Panc1 (cell line): ENCODE measurements around the gene AKAP13. TPM values are rescaled to one million over a fixed set of nuclear protein-coding genes. Genes with fewer than 3 reads are reported as not detected.

Experiments used
- ATAC-seq: fragments of 200-7000 bp; cut with Tn5 transposase; 2 replicates; pipeline ENCODE4 v1.9.1; 2020; ENCODE audit warnings: mild to moderate bottlenecking, moderate library complexity
- BruUV-seq: library from RNA; stranded (reverse); fragments of 400-500 nt; replicated peaks from 2 replicates; lab custom pipeline; 2021; lab: Mats Ljungman, UMichigan
- CTCF ChIA-PET: fragments of 300-600 bp; sonication (Branson Sonifier 250); formaldehyde crosslinking; loops from one replicate; lab custom pipeline; 2022; ENCODE audit warnings: antibody characterized with exemption; lab: Charles Lee
- POLR2A ChIA-PET: fragments of 300-600 bp; sonication (Branson Sonifier 250); formaldehyde crosslinking; loops from one replicate; lab custom pipeline; 2022; ENCODE audit warnings: antibody characterized with exemption; lab: Charles Lee
- DNase-seq: peaks from one replicate; pipeline ENCODE4 v3.0.0-alpha.2; 2010; ENCODE audit warnings: low read depth, low spot score
- H3K27ac ChIP-seq: 2 replicates; pipeline ENCODE4 v1.5.1; 2011; ENCODE audit warnings: mild to moderate bottlenecking, low read length, inconsistent platforms
- H3K27me3 ChIP-seq: fragments of 200-500 bp; sonication (Bioruptor generic); 2 replicates; pipeline ENCODE4 v1.6.0; 2014; ENCODE audit warnings: low read length, inconsistent platforms; ENCODE audit not compliant: control insufficient read depth, insufficient read depth
- H3K36me3 ChIP-seq: fragments of 200-500 bp; sonication (Bioruptor generic); 2 replicates; pipeline ENCODE4 v1.5.1; 2014; ENCODE audit warnings: inconsistent platforms, mild to moderate bottlenecking, low read length, moderate library complexity; ENCODE audit not compliant: control insufficient read depth, insufficient read depth
- H3K4me1 ChIP-seq: 2 replicates; pipeline ENCODE4 v1.5.1; 2011; ENCODE audit warnings: inconsistent platforms, mild to moderate bottlenecking, low read length, moderate library complexity; ENCODE audit not compliant: control insufficient read depth, insufficient read depth
- H3K4me3 ChIP-seq, 2 experiments: 2 replicates each; pipeline ENCODE4 v1.5.1; 2011 to 2012; ENCODE audit warnings: low read depth in 2 of 2, low read length in 2 of 2, mild to moderate bottlenecking in 2 of 2, inconsistent platforms in 1 of 2, moderate library complexity in 1 of 2
- H3K9me3 ChIP-seq: fragments of 200-500 bp; sonication (Bioruptor generic); 2 replicates; pipeline ENCODE4 v1.5.1; 2014; ENCODE audit warnings: low read depth, mild to moderate bottlenecking, inconsistent platforms, low read length, moderate library complexity; ENCODE audit not compliant: control insufficient read depth, insufficient read depth
- POLR2AphosphoS5 ChIP-seq: IDR thresholded peaks from 2 replicates; pipeline ENCODE4 v1.6.1; 2012; ENCODE audit warnings: mild to moderate bottlenecking, low read depth, low read length, moderate library complexity
- SIN3A ChIP-seq: IDR thresholded peaks from 2 replicates; pipeline ENCODE4 v1.6.1; 2012; ENCODE audit warnings: low read depth, mild to moderate bottlenecking, low read length, moderate library complexity, borderline replicate concordance; ENCODE audit not compliant: insufficient read depth
- TCF7L2 ChIP-seq: IDR thresholded peaks from 2 replicates; pipeline ENCODE4 v1.6.1; 2011; ENCODE audit warnings: mild to moderate bottlenecking, low read depth, low read length, inconsistent platforms
- in situ Hi-C: cut with HindIII; loops from 2 replicates; pipeline ENCODE4 v1.10.0; 2016; ENCODE audit warnings: low sequenced_read_pairs, low pct_unique_long_range_greater_than_20kb
- intact Hi-C: fragments of 100-400 bp; cut with micrococcal nuclease; formaldehyde crosslinking; loops from one replicate; pipeline ENCODE4 v1.10.0; 2022; ENCODE audit not compliant: unreplicated experiment
- total RNA-seq: library from RNA; stranded (reverse); gene quantifications from one replicate; pipeline ENCODE4 v1.2.1, GENCODE V29; 2021; ENCODE audit not compliant: unreplicated experiment
- TF ChIP-seq, protein P1 (sequence below): fragments of 450-650 bp; IDR thresholded peaks from 2 replicates; pipeline ENCODE4 v1.5.1; 2017; ENCODE audit warnings: mild to moderate bottlenecking
- TF ChIP-seq, protein P2 (sequence below), 2 experiments: IDR thresholded peaks; 2 replicates each; pipeline ENCODE4 v1.6.1; 2011 to 2012; ENCODE audit warnings: low read depth in 2 of 2, control low read depth in 1 of 2, low read length in 1 of 2, mild to moderate bottlenecking in 1 of 2, moderate library complexity in 1 of 2; ENCODE audit not compliant: insufficient read depth in 1 of 2

AKAP13 gene
- total RNA-seq, 1 experiment from 2014 or later: 94.2 TPM

DNA sequence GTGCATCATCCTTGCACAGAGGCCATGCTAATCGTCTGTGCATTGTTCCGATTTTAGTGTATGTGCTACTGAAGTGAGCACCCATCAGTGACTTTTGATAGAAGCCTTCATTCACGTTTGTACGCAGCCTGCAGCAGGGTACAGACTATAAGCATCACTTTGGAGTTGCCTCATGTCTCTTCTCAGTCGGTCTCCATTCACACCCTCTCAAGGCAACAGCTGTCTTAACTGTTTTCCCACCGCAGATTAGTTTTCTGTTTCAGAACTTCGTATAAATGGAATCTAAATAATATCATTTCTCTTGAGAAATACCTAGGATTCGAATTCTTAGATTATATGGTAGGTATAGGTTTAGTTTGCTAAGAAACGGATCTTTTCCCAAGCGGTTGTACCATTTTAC, 271.1 kb downstream of the AKAP13 start:
- intact Hi-C loops: no loop called here

DNA sequence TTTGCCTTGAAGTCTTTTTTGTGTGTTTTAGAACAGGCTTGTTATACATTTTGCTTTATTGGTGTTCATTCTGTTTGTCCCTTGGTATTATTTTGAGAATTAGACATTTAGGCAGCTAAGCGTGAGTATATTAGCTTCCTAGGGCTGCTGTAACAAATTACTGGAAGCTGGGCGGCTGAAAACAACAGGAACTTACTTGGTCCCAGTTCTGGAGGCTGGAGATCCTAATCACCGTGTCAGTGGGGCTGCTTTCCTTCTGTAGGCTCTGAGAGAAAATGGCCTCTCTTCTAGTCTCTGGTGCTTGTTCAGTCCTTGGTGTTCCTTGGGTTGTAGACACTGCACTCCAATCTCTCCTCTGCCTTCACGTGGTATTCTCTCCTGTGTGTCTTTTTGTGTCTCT, 272.1 kb downstream of the AKAP13 start:
- Histone ChIP-seq H3K4me1 (no peaks in the 10 kb centered on the region), H3K36me3 (0 out of 2 replicates have a peak, but pooled peaks cover 4% of the 10 kb centered on the region), H3K4me3 (no peak overlapping the region), H3K9me3 (no peaks in the 10 kb centered on the region), H3K27ac (no peak overlapping the region), H3K27me3 (no peaks in the 10 kb centered on the region)
- no peak for ATAC-seq
- DNase-seq: no peak
- no TSS peak for BruUV-seq
- ChIA-PET CTCF (no interaction called here), POLR2A (no interaction called here)
- TF ChIP-seq POLR2AphosphoS5 (no peak), TCF7L2 (no peak), SIN3A (no peak)
- TF ChIP-seq, protein P1, sequence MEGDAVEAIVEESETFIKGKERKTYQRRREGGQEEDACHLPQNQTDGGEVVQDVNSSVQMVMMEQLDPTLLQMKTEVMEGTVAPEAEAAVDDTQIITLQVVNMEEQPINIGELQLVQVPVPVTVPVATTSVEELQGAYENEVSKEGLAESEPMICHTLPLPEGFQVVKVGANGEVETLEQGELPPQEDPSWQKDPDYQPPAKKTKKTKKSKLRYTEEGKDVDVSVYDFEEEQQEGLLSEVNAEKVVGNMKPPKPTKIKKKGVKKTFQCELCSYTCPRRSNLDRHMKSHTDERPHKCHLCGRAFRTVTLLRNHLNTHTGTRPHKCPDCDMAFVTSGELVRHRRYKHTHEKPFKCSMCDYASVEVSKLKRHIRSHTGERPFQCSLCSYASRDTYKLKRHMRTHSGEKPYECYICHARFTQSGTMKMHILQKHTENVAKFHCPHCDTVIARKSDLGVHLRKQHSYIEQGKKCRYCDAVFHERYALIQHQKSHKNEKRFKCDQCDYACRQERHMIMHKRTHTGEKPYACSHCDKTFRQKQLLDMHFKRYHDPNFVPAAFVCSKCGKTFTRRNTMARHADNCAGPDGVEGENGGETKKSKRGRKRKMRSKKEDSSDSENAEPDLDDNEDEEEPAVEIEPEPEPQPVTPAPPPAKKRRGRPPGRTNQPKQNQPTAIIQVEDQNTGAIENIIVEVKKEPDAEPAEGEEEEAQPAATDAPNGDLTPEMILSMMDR: no peak
- TF ChIP-seq, protein P2, sequence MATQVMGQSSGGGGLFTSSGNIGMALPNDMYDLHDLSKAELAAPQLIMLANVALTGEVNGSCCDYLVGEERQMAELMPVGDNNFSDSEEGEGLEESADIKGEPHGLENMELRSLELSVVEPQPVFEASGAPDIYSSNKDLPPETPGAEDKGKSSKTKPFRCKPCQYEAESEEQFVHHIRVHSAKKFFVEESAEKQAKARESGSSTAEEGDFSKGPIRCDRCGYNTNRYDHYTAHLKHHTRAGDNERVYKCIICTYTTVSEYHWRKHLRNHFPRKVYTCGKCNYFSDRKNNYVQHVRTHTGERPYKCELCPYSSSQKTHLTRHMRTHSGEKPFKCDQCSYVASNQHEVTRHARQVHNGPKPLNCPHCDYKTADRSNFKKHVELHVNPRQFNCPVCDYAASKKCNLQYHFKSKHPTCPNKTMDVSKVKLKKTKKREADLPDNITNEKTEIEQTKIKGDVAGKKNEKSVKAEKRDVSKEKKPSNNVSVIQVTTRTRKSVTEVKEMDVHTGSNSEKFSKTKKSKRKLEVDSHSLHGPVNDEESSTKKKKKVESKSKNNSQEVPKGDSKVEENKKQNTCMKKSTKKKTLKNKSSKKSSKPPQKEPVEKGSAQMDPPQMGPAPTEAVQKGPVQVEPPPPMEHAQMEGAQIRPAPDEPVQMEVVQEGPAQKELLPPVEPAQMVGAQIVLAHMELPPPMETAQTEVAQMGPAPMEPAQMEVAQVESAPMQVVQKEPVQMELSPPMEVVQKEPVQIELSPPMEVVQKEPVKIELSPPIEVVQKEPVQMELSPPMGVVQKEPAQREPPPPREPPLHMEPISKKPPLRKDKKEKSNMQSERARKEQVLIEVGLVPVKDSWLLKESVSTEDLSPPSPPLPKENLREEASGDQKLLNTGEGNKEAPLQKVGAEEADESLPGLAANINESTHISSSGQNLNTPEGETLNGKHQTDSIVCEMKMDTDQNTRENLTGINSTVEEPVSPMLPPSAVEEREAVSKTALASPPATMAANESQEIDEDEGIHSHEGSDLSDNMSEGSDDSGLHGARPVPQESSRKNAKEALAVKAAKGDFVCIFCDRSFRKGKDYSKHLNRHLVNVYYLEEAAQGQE (IDR thresholded peaks at IDR 0.05; ENCODE audit: insufficient read depth in 1 of 2, low read depth in 2 of 2, low read length in 1 of 2): no peak
- intact Hi-C loops (no loop called here), in situ Hi-C loops (no loop called here)

More for the DNA sequence above, 271.1 kb downstream of the AKAP13 start:
- DNase-seq (no peak), ATAC-seq (no peak)
- Histone ChIP-seq H3K4me3 (no peak overlapping the region), H3K9me3 (no peaks in the 10 kb centered on the region), H3K36me3 (0 out of 2 replicates have a peak, but pooled peaks cover 4% of the 10 kb centered on the region), H3K4me1 (no peaks in the 10 kb centered on the region), H3K27ac (no peak overlapping the region), H3K27me3 (no peaks in the 10 kb centered on the region)
- TF ChIP-seq, protein P2 (IDR thresholded peaks at IDR 0.05; ENCODE audit: insufficient read depth in 1 of 2, low read depth in 2 of 2, low read length in 1 of 2): no peak
- no peak for TF ChIP-seq POLR2AphosphoS5
- no peak for TF ChIP-seq SIN3A
- TF ChIP-seq TCF7L2: no peak
- TF ChIP-seq, protein P1: no peak
- no TSS peak for BruUV-seq
- CTCF ChIA-PET: no interaction called here
- POLR2A ChIA-PET: no interaction called here
- in situ Hi-C loops: no loop called here
